ENCODE data around the gene STXBP5.

Gene STXBP5

DNA sequence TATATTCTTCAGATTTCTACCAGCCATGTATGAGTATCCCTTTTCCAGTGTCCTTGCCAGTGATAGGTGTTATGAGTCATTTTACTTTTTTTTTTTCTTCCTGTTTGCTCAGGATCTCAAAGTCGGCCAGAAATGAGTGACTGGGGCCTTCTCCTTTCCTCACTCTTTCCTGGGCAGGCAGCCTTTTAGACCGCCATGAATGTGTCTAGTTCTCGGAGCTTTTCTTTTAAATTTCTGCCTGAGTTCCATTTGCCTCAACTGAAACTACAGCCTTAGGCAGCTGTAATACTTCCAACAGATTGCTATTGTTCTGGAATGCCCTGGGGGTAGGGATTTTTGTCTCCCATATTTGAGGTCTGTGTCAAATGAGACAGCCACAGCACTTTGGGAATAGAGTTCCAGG lies 83.7 kb downstream of the STXBP5 start:
- TF ChIP-seq, protein P1, sequence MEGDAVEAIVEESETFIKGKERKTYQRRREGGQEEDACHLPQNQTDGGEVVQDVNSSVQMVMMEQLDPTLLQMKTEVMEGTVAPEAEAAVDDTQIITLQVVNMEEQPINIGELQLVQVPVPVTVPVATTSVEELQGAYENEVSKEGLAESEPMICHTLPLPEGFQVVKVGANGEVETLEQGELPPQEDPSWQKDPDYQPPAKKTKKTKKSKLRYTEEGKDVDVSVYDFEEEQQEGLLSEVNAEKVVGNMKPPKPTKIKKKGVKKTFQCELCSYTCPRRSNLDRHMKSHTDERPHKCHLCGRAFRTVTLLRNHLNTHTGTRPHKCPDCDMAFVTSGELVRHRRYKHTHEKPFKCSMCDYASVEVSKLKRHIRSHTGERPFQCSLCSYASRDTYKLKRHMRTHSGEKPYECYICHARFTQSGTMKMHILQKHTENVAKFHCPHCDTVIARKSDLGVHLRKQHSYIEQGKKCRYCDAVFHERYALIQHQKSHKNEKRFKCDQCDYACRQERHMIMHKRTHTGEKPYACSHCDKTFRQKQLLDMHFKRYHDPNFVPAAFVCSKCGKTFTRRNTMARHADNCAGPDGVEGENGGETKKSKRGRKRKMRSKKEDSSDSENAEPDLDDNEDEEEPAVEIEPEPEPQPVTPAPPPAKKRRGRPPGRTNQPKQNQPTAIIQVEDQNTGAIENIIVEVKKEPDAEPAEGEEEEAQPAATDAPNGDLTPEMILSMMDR (IDR thresholded peaks at IDR 0.05), result no peak

DNA sequence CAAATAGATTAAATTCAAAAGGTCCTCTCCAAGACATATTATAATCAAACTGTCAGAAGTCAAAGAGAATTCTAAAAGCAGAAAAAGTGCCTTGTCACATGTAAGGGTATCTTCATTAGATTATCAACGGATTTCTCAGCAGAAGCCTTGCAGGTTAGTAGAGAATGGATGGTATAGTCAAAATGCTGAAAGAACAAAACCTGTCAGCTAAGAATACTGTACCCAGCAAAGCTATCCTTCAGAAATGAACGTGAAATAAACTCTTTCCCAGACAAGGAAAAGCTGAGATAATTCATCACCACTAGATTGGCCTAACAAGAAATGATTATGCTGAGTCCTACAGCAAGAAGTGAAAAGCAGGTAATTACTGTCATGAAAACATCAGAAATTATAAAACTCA lies 92.9 kb downstream of the STXBP5 start:
- TF ChIP-seq, protein P1 (IDR thresholded peaks at IDR 0.05), result no peak

DNA sequence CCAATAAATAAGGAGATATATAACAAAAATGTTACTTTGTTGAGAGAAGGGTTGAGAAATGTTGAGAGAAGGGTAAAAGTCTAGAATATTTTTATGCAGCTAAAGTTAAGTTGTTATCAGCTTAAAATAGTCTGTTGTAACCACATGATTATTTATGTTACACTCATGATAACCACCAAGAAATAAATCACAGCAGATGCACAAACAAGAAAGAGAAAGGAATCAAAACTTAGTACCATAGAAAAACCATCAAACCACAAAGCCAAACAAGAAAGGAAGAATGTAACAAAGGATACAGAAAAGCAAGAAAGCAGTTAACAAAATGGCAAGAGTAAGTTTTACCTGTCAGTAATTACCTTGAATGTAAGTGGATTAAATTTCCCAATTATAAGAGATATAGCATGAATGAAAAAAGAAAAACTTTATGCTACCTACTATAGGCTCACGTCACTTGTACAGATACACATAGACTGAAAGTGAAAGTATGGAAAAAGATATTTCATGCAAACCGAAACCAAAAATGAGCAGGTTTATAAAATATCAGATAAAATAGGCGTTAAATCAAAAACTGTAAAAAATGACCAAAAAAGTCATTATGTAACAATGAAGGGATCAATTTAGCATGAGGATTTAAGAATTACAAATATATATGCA lies 93.6 kb downstream of the STXBP5 start:
- TF ChIP-seq, protein P1 (IDR thresholded peaks at IDR 0.05), result no peak

DNA sequence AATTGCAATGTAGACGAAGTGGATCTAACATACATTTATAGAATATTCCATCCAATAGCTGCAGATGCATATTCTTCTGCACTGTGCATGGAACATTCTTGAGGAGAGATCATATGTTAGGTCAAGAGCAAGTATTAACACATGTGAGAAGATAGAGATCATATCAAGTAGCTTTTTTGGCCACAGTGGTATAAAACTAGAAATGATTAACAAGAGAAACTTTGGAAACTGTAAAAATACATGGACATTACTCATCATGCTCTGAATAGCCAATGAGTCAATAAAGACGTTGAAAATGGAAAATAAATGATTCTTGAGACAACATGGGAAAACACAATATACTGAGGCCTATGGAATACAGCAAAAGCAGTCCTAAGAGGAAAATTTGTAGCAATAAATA lies 94.2 kb downstream of the STXBP5 start:
- TF ChIP-seq, protein P1 (IDR thresholded peaks at IDR 0.05), result no peak

DNA sequence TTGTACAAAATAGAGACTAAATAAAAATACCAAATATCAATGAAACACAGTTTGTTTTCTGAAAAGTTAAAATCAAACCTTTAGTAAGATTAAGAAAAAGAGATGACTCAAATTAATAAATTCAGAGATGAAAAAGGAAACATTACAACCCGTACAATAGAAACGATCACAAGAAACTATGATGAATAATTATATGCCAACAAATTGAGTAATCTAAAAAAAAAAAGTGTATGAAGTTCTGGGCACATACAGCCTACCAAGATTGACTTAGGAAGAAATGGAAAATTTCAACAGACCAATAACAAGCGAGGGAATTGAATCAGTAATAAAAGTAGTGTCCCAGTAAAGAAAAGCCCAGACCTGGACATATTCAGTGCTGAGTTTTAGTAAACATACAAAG lies 94.8 kb downstream of the STXBP5 start:
- TF ChIP-seq, protein P1 (IDR thresholded peaks at IDR 0.05), result no peak

DNA sequence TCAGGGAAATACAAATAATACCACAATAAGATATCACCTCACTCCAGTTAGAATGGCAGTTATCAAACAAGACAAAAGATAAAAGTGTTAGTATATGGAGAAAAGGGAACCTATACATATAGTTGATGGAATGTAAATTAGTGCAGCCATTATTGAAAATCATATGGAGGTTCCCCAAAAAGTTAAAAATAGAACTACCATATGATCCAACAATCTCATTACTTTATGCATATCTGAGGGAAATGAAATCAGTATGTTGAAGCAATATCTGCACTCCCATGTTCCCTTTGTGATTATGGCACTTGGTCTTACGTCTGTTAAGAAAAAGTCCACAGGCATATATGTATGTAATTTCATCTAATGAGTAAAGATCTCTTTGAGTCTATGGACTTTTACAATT lies 96.9 kb downstream of the STXBP5 start:
- TF ChIP-seq, protein P1 (IDR thresholded peaks at IDR 0.05), result no peak

DNA sequence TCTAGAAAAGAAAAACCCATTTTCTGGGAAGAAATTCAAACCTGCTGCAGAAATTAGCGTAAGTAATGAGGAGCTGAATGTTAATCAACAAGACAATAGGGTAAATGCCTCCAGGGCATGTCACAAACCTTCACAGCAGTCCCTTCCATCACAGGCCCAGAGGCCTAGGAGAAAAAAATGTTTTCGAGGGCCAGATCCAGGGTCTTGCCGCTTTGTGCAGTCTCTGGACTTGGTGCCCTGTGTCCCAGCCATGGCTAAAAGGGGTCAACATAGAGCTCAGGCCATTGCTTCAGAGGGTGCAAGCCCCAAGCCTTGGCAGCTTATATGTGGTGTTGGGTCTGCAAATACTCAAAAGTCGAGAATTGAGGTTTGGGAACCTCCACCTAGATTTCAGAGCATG lies 99.8 kb downstream of the STXBP5 start:
- TF ChIP-seq, protein P1 (IDR thresholded peaks at IDR 0.05), result no peak

DNA sequence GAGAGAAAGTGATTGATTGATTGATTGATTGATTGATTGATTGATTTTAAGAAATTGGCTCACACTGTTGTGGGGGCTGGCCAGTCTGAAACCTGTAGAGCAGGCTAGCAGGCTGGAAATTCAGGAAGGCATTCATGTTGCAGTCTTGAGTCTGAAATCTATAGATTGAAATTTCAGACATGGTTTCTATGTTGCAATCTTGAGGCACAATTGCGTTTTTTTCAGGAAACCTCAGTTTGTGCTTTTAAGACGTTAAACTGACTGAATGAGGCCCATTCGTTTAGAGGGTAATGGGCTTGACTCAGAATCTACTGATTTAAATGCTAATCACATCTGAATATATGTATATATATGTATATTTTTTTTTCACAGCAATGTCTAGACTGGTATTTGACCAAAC lies 106.3 kb downstream of the STXBP5 start:
- TF ChIP-seq, protein P1 (IDR thresholded peaks at IDR 0.05), result no peak

Data from LNCAP (cell line).